Aorta (tissue), 5 donors: ENCODE results near the gene LATS2. TPM values are rescaled to one million over a fixed set of nuclear protein-coding genes. Genes with fewer than 3 reads are reported as not detected.

Experiments used
- ATAC-seq: fragments of 200-7000 bp; cut with Tn5 transposase; one replicate; pipeline ENCODE4 v1.9.1; 2022; ENCODE audit warnings: moderate library complexity; ENCODE audit not compliant: low FRiP score
- DNase-seq, 2 donors: peaks; one replicate each; pipeline ENCODE4 v3.0.0-alpha.2; 2020
- H3K27ac ChIP-seq, 2 donors: one replicate each; pipeline ENCODE4 v1.5.1; 2013; ENCODE audit warnings: low read length in 2 of 2, mild to moderate bottlenecking in 2 of 2, moderate library complexity in 2 of 2, control low read depth in 1 of 2, inconsistent platforms in 1 of 2, low read depth in 1 of 2
- H3K27me3 ChIP-seq, 2 donors: one replicate each; pipeline ENCODE4 v1.6.1; 2013; ENCODE audit warnings: control low read depth in 1 of 2, low read length in 1 of 2, mild to moderate bottlenecking in 1 of 2, moderate library complexity in 1 of 2; ENCODE audit not compliant: insufficient read depth in 2 of 2, control insufficient read depth in 1 of 2
- H3K36me3 ChIP-seq, 2 donors: one replicate each; pipeline ENCODE4 v1.6.1; 2013; ENCODE audit warnings: control low read depth in 1 of 2, low read length in 1 of 2, mild to moderate bottlenecking in 1 of 2; ENCODE audit not compliant: insufficient read depth in 2 of 2, control insufficient read depth in 1 of 2
- H3K4me1 ChIP-seq, 2 donors: one replicate each; pipeline ENCODE4 v1.6.1; 2013; ENCODE audit warnings: low read length in 2 of 2, control low read depth in 1 of 2, mild to moderate bottlenecking in 1 of 2, moderate library complexity in 1 of 2; ENCODE audit not compliant: insufficient read depth in 2 of 2, control insufficient read depth in 1 of 2
- H3K4me3 ChIP-seq, 2 donors: one replicate each; pipeline ENCODE4 v1.5.1; 2013; ENCODE audit warnings: low read length in 2 of 2, control low read depth in 1 of 2, mild to moderate bottlenecking in 1 of 2
- H3K9me3 ChIP-seq: one replicate; pipeline ENCODE4 v1.6.1; 2013; ENCODE audit warnings: mild to moderate bottlenecking, low read length; ENCODE audit not compliant: control insufficient read depth
- WGBS, 2 donors: extraction: QIAGEN DNeasy Blood & Tissue Kit; methylation state at CpG; one replicate each; pipeline ENCODE4 v1.1.7; 2013; 5-methylcytosine and 5-hydroxymethylcytosine counted together
- intact Hi-C, 2 donors: fragments of 100-400 bp; cut with DNase I; formaldehyde crosslinking; loops; one replicate each; pipeline versions ENCODE4 v1.14.2 to v1.15.0; 2022
- polyA plus RNA-seq, 2 donors: library from polyadenylated mRNA; stranded (reverse); fragments of 200-250 nt; gene quantifications; one replicate each; pipeline ENCODE4 v1.2.3, GENCODE V29; 2013
- total RNA-seq, 2 donors: library from RNA; stranded (reverse); fragmentation: NEBNext Ultra II Directional; extraction: Animal tissue kit (Norgen Biotek cat#: 25700); gene quantifications; one replicate each; pipeline ENCODE4 v1.2.1, GENCODE V29; 2021
- donor health status: healthy with polysubstance abuse.
- donor health status: Bipolar disorder and iron deficiency.
- donor health status: DM: no; HTN: no; CAD: no.
- donor health status: DM: no; HTN: no; CAD: no.
- donor health status: DM: yes; HTN: yes; CAD: no.

Gene LATS2
- total and polyA plus RNA-seq, 4 donors: 9.5 to 64.6 (median 32.2) TPM

- H3K36me3 ChIP-seq: no peaks in the 10 kb centered on the region
- no peaks in the 10 kb centered on the region for H3K9me3 ChIP-seq
- DNase-seq (no peak), ATAC-seq (no peak)
- 93% methylated on average over 4 of the region's 4 CpGs for WGBS, 2 donors
- no peak overlapping the region for H3K4me3 ChIP-seq
- peaks cover 5 to 9% of the 10 kb centered on the region in 2 donors for H3K4me1 ChIP-seq
- no peaks in the 10 kb centered on the region for H3K27me3 ChIP-seq
- intact Hi-C loops: no loop called here
- no peak overlapping the region for H3K27ac ChIP-seq
These were observed 43.2 kb downstream of the LATS2 start for GRCh38 chr13:21018220-21018619.

- DNase-seq (no peak), ATAC-seq (no peak)
- Histone ChIP-seq H3K27ac (peak overlapping the region; percentile 30), H3K9me3 (no peaks in the 10 kb centered on the region), H3K4me1 (peaks cover 7 to 9% of the 10 kb centered on the region in 2 donors), H3K4me3 (no peak overlapping the region), H3K36me3 (no peaks in the 10 kb centered on the region), H3K27me3 (no peaks in the 10 kb centered on the region)
- intact Hi-C loops: no loop called here
- WGBS, 2 donors: 37 to 47% methylated on average over 4 of the region's 4 CpGs
These were observed 44.9 kb downstream of the LATS2 start for GRCh38 chr13:21016487-21016886.

- H3K4me3 ChIP-seq: no peak overlapping the region
- 65 to 66% methylated on average over 1 of the region's 1 CpG for WGBS, 2 donors
- no peaks in the 10 kb centered on the region for H3K27me3 ChIP-seq
- ATAC-seq (no peak), DNase-seq (no peak)
- intact Hi-C loops: no loop called here
- H3K36me3 ChIP-seq: no peaks in the 10 kb centered on the region
- no peaks in the 10 kb centered on the region for H3K9me3 ChIP-seq
- H3K4me1 ChIP-seq: peaks cover 3 to 9% of the 10 kb centered on the region in 2 donors
- no peak overlapping the region for H3K27ac ChIP-seq
These were observed 46.1 kb downstream of the LATS2 start for GRCh38 chr13:21015284-21015683.

GRCh38 chr13:21014502-21015170, 46.8 kb downstream of the LATS2 start:
- intact Hi-C loops: loop anchor here in 1 of 2 donors (5.0 kb wide), 1 partner anchor 33 kb away; no protein-coding TSS in a partner anchor
- DNase-seq (peak in 1 of 2 donors; percentile 74), ATAC-seq (peak; percentile 72)
- no peaks in the 10 kb centered on the region for H3K27me3 ChIP-seq
- H3K4me3 ChIP-seq: no peak overlapping the region
- H3K36me3 ChIP-seq: no peaks in the 10 kb centered on the region
- H3K9me3 ChIP-seq: no peaks in the 10 kb centered on the region
- peaks cover 3 to 9% of the 10 kb centered on the region in 2 donors for H3K4me1 ChIP-seq
- WGBS, 2 donors: 8 to 10% methylated on average over 8 of the region's 8 CpGs
- H3K27ac ChIP-seq: peak overlapping the region in 1 of 2 donors; percentile 35

GRCh38 chr13:21014139-21014501, 47.3 kb downstream of the LATS2 start:
- 38 to 45% methylated on average over 6 of the region's 6 CpGs for WGBS, 2 donors
- intact Hi-C loops: loop anchor here in 1 of 2 donors (5.0 kb wide), 1 partner anchor 33 kb away; no protein-coding TSS in a partner anchor
- peaks cover 3 to 9% of the 10 kb centered on the region in 2 donors for H3K4me1 ChIP-seq
- H3K27ac ChIP-seq: peak overlapping the region in 1 of 2 donors; percentile 35
- H3K9me3 ChIP-seq: no peaks in the 10 kb centered on the region
- ATAC-seq (no peak), DNase-seq (no peak)
- no peak overlapping the region for H3K4me3 ChIP-seq
- H3K36me3 ChIP-seq: no peaks in the 10 kb centered on the region
- H3K27me3 ChIP-seq: no peaks in the 10 kb centered on the region

- intact Hi-C loops: loop anchor here in 1 of 2 donors (5.0 kb wide), 1 partner anchor 34 kb away; no protein-coding TSS in a partner anchor
- H3K4me1 ChIP-seq: peaks cover 3 to 9% of the 10 kb centered on the region in 2 donors
- H3K27me3 ChIP-seq: no peaks in the 10 kb centered on the region
- no peaks in the 10 kb centered on the region for H3K36me3 ChIP-seq
- H3K4me3 ChIP-seq: no peak overlapping the region
- H3K9me3 ChIP-seq: no peaks in the 10 kb centered on the region
- DNase-seq (no peak), ATAC-seq (no peak)
- WGBS, 2 donors: 56 to 57% methylated on average over 4 of the region's 4 CpGs
- H3K27ac ChIP-seq: no peak overlapping the region
These were observed 47.7 kb downstream of the LATS2 start for GRCh38 chr13:21013682-21014038.

GRCh38 chr13:21012841-21013681, 48.3 kb downstream of the LATS2 start:
- intact Hi-C loops: loop anchor here in 1 of 2 donors (5.0 kb wide), 1 partner anchor 34 kb away; no protein-coding TSS in a partner anchor
- H3K27me3 ChIP-seq: no peaks in the 10 kb centered on the region
- peaks cover 3 to 9% of the 10 kb centered on the region in 2 donors for H3K4me1 ChIP-seq
- 16 to 19% methylated on average over 5 of the region's 5 CpGs for WGBS, 2 donors
- DNase-seq: no peak
- no peak overlapping the region for H3K4me3 ChIP-seq
- H3K27ac ChIP-seq: no peak overlapping the region
- H3K9me3 ChIP-seq: no peaks in the 10 kb centered on the region
- no peaks in the 10 kb centered on the region for H3K36me3 ChIP-seq
- ATAC-seq: peak; percentile 29

- DNase-seq: no peak
- intact Hi-C loops: loop anchor here in 1 of 2 donors (5.0 kb wide), 1 partner anchor 35 kb away; no protein-coding TSS in a partner anchor
- Histone ChIP-seq H3K9me3 (no peaks in the 10 kb centered on the region), H3K4me1 (peaks cover 3 to 9% of the 10 kb centered on the region in 2 donors), H3K4me3 (no peak overlapping the region), H3K27ac (no peak overlapping the region), H3K36me3 (no peaks in the 10 kb centered on the region), H3K27me3 (no peaks in the 10 kb centered on the region)
- no peak for ATAC-seq
- WGBS, 2 donors: 73 to 74% methylated on average over 5 of the region's 5 CpGs
These were observed 49.2 kb downstream of the LATS2 start for GRCh38 chr13:21012211-21012610.
